ENCODE measurements around the gene RGS5.

- TF ChIP-seq CTCF (IDR thresholded peaks at IDR 0.05; ENCODE audit: insufficient read depth, low read length, poor library complexity, severe bottlenecking) (no peak), EZH2phosphoT487 (conservative IDR thresholded peaks at IDR 0.05; ENCODE audit: low read length) (no peak)
Observed at GRCh38 chr1:163203561-163203960, 845 bp upstream of the RGS5 start.

Measured in SU-DHL-6 (cell line).